Measurements from ENCODE around the gene PCDHGB1.

DNA sequence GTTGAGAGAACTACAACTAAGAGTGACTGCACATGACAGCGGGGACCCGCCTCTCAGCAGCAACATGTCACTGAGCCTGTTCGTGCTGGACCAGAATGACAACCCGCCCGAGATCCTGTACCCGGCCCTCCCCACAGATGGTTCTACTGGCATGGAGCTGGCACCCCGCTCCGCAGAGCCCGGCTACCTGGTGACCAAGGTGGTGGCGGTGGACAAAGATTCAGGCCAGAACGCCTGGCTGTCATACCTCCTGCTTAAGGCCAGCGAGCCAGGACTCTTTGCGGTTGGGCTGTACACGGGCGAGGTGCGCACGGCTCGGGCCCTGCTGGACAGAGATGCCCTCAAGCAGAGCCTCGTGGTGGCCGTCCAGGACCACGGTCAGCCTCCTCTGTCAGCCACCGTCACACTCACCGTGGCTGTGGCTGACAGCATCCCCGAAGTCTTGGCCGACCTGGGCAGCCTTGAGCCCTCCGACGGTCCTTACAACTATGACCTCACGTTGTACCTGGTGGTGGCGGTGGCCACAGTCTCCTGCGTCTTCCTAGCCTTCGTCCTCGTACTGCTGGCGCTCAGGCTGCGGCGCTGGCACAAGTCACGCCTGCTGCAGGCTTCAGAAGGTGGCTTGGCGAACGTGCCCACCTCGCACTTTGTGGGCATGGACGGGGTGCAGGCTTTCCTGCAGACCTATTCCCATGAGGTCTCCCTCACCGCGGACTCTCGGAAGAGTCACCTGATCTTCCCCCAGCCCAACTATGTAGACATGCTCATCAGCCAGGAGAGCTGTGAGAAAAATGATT, 34.8 kb downstream of the PCDHGB1 start:
- TF ChIP-seq CTCF (IDR thresholded peaks at IDR 0.05) (no peak), POLR2A (IDR thresholded peaks at IDR 0.05) (no peak)

Data from breast epithelium (tissue), 3 donors.